ENCODE data around the gene MMS19. TPM values are rescaled to one million over a fixed set of nuclear protein-coding genes. Genes with fewer than 3 reads are reported as not detected.
A peak's percentile ranks its signal among the peaks of the same experiment; 100 is the strongest.

Gene MMS19
- total RNA-seq = 46.7 TPM
- long read RNA-seq, transcript MMS19-209 (31 exons, 3,797 nt) = major isoform, 9 of 43 reads
- long read RNA-seq, partial matches to known transcripts = 15 of 43 reads
- long read RNA-seq, other reads (novel, unspliced or antisense) = 18 of 43 reads

GRCh38 chr10:97498076-97498840 lies at the start of gene MMS19:
TSS of gene MMS19 (minus strand) at chr10:97498422. CDS start at chr10:97498384, 38 bp downstream.
- DNase-seq (ENCODE audit: low spot score) = peak; percentile 100
- intact Hi-C loops (cut with DNase I) = loop anchor here (2.0 to 5.0 kb wide), 2 partner anchors 45 to 51 kb away; partner anchors contain the start of genes EXOSC1 and ZDHHC16

- intact Hi-C loops (cut with DNase I) = no loop called here
- peak; percentile 72 for DNase-seq (ENCODE audit: low spot score)
Measured at GRCh38 chr10:97547962-97548361, 49.7 kb upstream of the MMS19 start.

DNA sequence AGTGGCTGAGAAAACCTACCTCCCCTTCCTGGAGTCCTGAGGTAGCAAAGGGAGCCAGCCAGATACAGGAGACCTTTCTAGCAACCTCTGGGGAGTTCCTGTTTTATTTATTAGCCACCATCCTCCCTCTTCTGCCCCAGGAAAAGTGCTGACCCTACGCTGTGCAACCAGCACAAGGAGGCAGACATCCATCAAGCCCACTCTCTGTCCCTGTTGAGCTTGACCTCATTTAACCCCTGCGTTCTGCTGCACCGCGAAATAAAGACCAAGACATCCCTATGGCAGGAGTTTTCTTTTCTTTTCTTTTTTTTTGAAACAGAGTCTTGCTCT lies 49.0 kb upstream of the MMS19 start:
- intact Hi-C loops (cut with DNase I) = no loop called here
- no peak for DNase-seq (ENCODE audit: low spot score)

DNA sequence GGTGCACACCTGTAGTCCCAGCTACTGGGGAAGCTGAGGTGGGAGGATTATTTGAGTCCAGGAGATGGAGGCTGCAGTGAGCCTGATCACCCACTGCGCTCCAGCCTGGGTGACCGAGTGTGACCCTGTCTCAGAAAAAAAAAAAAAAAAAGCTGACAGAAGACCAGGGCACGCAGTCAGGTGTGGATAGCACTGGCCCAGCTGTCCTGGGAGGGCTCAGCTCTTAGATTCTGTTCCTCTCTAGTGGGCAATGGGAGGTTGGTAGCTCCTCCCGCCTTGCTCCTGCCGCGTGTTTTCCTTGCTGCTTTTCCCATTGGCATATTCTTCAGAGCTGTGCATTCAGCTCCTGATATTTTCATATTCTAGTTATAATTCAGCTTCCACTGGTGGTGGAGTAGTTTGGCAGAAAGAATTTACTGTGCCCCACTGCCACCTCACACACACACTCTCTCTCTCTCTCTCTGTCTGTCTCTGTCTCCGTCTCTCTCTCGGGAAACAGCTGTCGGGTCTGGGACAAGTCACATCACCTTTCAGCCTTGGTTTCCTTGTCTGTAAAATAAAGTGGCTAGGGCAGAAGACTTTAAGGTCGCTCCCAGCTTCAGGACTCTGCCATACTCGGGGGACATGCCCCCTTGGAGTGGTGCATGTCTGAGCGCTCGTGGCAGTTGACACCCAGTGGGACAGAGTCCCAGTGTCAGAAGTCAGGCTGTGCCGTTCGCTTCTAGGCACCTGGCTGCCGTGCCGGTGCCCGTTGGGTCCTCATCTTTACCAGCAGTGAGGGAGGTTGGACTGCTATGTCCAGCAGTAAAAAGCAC lies 48.4 kb upstream of the MMS19 start:
- intact Hi-C loops (cut with DNase I) = no loop called here
- DNase-seq (ENCODE audit: low spot score) = peak; percentile 41

GRCh38 chr10:97543025-97543546 lies 44.9 kb upstream of the MMS19 start:
- intact Hi-C loops (cut with DNase I) = loop anchor here (2.0 kb wide), 1 partner anchor 44 kb away; the partner anchor contains the start of genes MMS19 and UBTD1
- peak; percentile 94 for DNase-seq (ENCODE audit: low spot score)

- intact Hi-C loops (cut with DNase I) = loop anchor here (2.0 kb wide), 1 partner anchor 44 kb away; the partner anchor contains the start of genes MMS19 and UBTD1
- peak; percentile 83 for DNase-seq (ENCODE audit: low spot score)
Measured at GRCh38 chr10:97542169-97543024, 44.2 kb upstream of the MMS19 start.

- DNase-seq (ENCODE audit: low spot score) = peak; percentile 67
- intact Hi-C loops (cut with DNase I) = no loop called here
Measured at GRCh38 chr10:97540669-97541500, 42.7 kb upstream of the MMS19 start.

- intact Hi-C loops (cut with DNase I) = no loop called here
- DNase-seq (ENCODE audit: low spot score) = peak; percentile 76
Measured at GRCh38 chr10:97539523-97540200, 41.4 kb upstream of the MMS19 start.

DNA sequence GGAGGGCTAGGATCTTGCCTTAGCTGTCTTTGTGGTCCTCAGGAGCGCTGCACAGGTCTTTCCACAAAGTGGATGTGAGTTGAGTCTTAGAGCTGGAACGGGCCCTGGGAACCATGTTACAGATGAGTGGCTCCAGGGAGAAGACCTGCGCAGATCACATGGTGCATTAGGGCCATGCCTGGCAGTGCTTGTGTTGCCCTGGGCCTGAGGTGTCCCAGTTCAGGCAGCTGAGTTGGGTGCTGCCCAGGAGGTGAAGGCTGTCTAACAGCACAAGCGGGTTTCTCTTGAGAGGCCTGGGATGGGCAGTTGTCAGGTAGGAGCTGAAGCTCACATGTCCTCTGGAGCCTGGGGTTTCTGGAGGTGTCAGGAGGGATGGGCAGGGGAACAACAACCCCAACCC lies 40.6 kb upstream of the MMS19 start:
- no peak for DNase-seq (ENCODE audit: low spot score)
- intact Hi-C loops (cut with DNase I) = no loop called here

DNA sequence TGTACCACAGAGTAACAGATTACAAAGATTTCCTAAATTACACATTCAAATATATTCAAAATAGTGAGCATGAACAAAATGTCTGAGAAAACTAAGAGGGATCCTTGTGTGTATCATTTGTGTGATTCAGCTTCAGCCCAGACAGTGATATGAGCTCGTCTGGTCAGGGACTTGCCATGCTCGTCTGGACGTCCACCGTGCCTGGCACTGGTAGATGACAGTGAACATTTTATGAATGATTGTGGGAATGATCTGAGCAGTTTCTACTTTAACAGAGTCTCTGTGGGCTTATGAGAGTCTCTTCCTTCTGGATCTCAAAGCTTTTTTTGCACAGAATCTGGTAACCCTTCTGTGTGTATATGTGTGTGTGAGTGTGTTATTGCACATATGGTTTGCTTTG lies 40.2 kb upstream of the MMS19 start:
- peak; percentile 22 for DNase-seq (ENCODE audit: low spot score)
- intact Hi-C loops (cut with DNase I) = no loop called here

DNA sequence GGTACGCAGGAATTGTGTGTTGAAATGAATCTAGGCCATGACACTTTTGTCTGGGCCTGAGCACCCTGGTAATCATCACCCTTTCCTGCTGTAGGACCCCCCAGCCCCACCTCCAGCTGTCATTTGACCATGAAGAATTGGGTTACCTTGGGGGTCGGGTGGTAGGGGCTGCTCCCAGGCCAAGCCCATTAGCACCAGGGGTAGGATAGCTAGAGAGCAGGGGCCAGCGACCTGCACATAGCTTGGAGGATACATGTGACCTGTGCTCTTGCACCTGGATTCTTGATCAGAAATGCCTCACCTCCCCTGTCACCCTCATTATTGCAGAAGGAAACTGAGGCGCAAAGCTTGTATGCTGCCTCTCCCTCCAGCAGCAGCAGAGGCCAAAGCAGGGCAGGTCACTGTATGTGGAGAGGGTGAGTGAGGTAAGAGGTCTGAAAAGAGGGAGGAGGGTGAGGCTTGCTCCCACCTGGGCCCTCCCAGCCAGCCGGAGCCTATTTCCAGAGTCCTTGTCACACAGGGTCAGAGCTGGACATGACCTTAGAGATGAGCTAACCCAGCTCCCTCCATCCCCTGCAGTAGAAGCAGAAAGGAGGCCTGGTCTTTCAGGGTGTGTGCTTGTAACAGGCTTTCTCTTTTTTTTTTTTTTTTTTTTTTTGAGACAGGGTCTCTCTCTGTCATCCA lies 39.1 kb upstream of the MMS19 start:
- no peak for DNase-seq (ENCODE audit: low spot score)
- intact Hi-C loops (cut with DNase I) = no loop called here

GRCh38 chr10:97534746-97535367 lies 36.6 kb upstream of the MMS19 start:
- no peak for DNase-seq (ENCODE audit: low spot score)
- intact Hi-C loops (cut with DNase I) = no loop called here

DNA sequence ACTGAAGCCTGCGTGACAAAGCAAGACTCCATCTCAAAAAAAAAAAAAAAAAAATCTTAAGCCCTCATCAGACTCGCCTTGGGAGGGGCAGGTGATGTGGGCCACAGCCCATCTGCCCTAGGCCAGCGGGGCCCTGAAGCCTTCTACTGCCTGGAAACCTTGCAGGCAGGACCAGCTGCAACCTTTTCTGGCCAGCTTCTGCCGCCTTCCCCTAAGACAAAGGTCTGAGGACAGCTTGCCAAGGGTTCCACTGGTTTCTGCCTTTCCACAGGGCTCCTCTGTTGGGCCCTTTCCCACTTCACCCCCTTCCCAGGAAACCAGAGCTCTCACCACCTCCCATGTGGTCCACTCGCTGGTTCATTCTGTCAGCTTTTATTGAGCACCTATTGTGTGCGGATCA lies 35.7 kb upstream of the MMS19 start:
- DNase-seq (ENCODE audit: low spot score) = no peak
- intact Hi-C loops (cut with DNase I) = no loop called here

DNA sequence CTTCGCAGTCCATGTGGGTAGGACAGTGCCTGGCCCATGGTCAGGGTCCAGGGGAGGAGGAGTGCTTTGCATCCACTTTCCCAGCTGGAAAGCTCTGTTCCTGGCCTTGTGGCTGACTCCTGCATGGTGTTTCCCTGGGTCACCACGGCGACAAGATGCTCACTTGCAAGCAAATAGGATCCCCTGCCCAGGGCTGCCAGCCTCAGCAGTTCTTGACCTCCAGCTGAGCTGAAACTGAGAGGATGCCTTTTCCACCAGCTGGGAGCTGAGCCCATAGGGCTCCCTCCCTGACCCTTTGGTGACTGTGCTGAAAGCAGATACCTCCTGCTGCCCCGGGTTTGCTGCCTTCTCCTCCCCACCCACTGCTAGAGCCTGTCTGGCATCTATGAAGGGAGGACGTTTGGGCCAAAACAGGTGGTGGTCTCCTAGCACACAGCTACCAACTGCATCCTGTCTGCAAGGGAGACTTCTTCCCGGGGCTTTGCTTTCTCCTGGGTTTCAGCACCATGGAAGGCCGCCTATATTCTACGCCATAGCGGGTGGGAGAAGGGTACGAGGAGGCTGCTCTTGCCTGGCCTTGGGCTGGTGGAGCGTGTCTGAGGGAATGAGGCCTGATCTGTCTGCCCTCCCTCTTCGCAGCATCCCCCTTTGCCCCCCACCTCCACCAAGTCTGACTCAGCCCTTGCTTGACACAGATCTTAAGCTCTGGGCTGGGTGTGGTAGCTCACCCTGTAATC lies 34.9 kb upstream of the MMS19 start:
- intact Hi-C loops (cut with DNase I) = no loop called here
- no peak for DNase-seq (ENCODE audit: low spot score)

- DNase-seq (ENCODE audit: low spot score) = no peak
- intact Hi-C loops (cut with DNase I) = no loop called here
Measured at GRCh38 chr10:97531401-97531986, 33.3 kb upstream of the MMS19 start.
